Neural progenitor cell (in vitro differentiated cells): ENCODE data around the gene TMEM14A. TPM values are rescaled to one million over a fixed set of nuclear protein-coding genes. Genes with fewer than 3 reads are reported as not detected.
A peak's percentile ranks its signal among the peaks of the same experiment; 100 is the strongest.

ENCODE experiments used
- DNase-seq: peaks from one replicate; pipeline ENCODE4 v3.0.0-alpha.2; 2016; ENCODE audit warnings: low spot score
- H2AFZ ChIP-seq: fragments of 200-600 bp; sonication (generic); replicated peaks from 2 replicates; pipeline ENCODE4 v1.6.1; 2016; ENCODE audit warnings: antibody characterized with exemption
- H3F3A ChIP-seq: fragments of 200-600 bp; sonication (generic); 2 replicates; pipeline ENCODE4 v1.6.1; 2016; ENCODE audit warnings: antibody characterized with exemption, low read depth
- H3K27ac ChIP-seq: fragments of 200-600 bp; sonication (generic); 2 replicates; pipeline ENCODE4 v1.5.1; 2016; ENCODE audit warnings: mild to moderate bottlenecking
- H3K27me3 ChIP-seq: fragments of 200-600 bp; sonication (generic); 2 replicates; pipeline ENCODE4 v1.6.1; 2016; ENCODE audit warnings: mild to moderate bottlenecking, moderate library complexity
- H3K36me3 ChIP-seq: fragments of 200-600 bp; sonication (generic); 2 replicates; pipeline ENCODE4 v1.5.1; 2016
- H3K4me1 ChIP-seq: fragments of 200-600 bp; sonication (generic); 2 replicates; pipeline ENCODE4 v1.6.1; 2016; ENCODE audit warnings: mixed run types
- H3K4me2 ChIP-seq: fragments of 200-600 bp; sonication (generic); 2 replicates; pipeline ENCODE4 v1.6.1; 2016
- H3K4me3 ChIP-seq: fragments of 200-600 bp; sonication (generic); 2 replicates; pipeline ENCODE4 v1.5.1; 2016
- H3K79me2 ChIP-seq: fragments of 200-600 bp; sonication (generic); 2 replicates; pipeline ENCODE4 v1.6.1; 2016; ENCODE audit warnings: low read depth
- H3K9ac ChIP-seq: fragments of 200-600 bp; sonication (generic); 2 replicates; pipeline ENCODE4 v1.6.1; 2016
- H3K9me3 ChIP-seq: fragments of 200-600 bp; sonication (generic); 2 replicates; pipeline ENCODE4 v1.5.1; 2016; ENCODE audit warnings: low read depth
- H4K20me1 ChIP-seq: fragments of 200-600 bp; sonication (generic); 2 replicates; pipeline ENCODE4 v1.6.1; 2016; ENCODE audit warnings: low read depth
- H3K27ac Mint-ChIP-seq: 3 replicates; pipeline ENCODE4 v1.8.0; 2021; ENCODE audit warnings: mixed read lengths
- H3K27me3 Mint-ChIP-seq: 2 replicates; pipeline ENCODE4 v1.8.0; 2022; ENCODE audit warnings: low read depth, mild to moderate bottlenecking, inconsistent platforms, moderate library complexity, mixed read lengths; ENCODE audit not compliant: insufficient read depth
- H3K36me3 Mint-ChIP-seq: 3 replicates; pipeline ENCODE4 v1.8.0; 2021; ENCODE audit warnings: mixed read lengths
- H3K4me1 Mint-ChIP-seq: 3 replicates; pipeline ENCODE4 v1.8.0; 2021; ENCODE audit warnings: mixed read lengths
- H3K4me3 Mint-ChIP-seq: 3 replicates; pipeline ENCODE4 v1.8.0; 2021; ENCODE audit warnings: mild to moderate bottlenecking, moderate library complexity, mixed read lengths
- H3K9me3 Mint-ChIP-seq: 3 replicates; pipeline ENCODE4 v1.8.0; 2020; ENCODE audit warnings: mixed read lengths
- CTCF ChIP-seq: fragments of 200-600 bp; sonication (generic); IDR thresholded peaks from 2 replicates; pipeline ENCODE4 v1.5.1; 2017; ENCODE audit warnings: antibody characterized with exemption, mild to moderate bottlenecking
- EZH2 ChIP-seq: fragments of 200-600 bp; sonication (generic); IDR thresholded peaks from 2 replicates; pipeline ENCODE4 v1.6.1; 2017; ENCODE audit warnings: antibody characterized with exemption, mild to moderate bottlenecking, moderate library complexity
- EZH2phosphoT487 ChIP-seq: fragments of 200-600 bp; sonication (generic); IDR thresholded peaks from 2 replicates; pipeline ENCODE4 v1.6.1; 2017; ENCODE audit warnings: antibody characterized with exemption
- total RNA-seq: library from RNA; depleted of rRNA; stranded (reverse); fragments of >200 nt; gene quantifications from 2 replicates; pipeline ENCODE4 v1.2.3, GENCODE V29; 2015; ENCODE audit warnings: low replicate concordance

Gene TMEM14A
- total RNA-seq, 1 donor from 2014 or later, result 33.7 TPM

- peaks cover 18% of the 10 kb centered on the region for H3K4me1 Mint-ChIP-seq
- Histone ChIP-seq H3K4me3 (no peak overlapping the region), H3F3A (no peaks in the 10 kb centered on the region), H3K36me3 (no peaks in the 10 kb centered on the region), H3K4me1 (peaks cover 20% of the 10 kb centered on the region), H2AFZ (no peak overlapping the region), H4K20me1 (no peaks in the 10 kb centered on the region), H3K4me2 (no peak overlapping the region), H3K79me2 (no peaks in the 10 kb centered on the region), H3K9ac (no peak overlapping the region), H3K27ac (no peak overlapping the region), H3K27me3 (no peaks in the 10 kb centered on the region), H3K9me3 (no peaks in the 10 kb centered on the region)
- H3K27me3 Mint-ChIP-seq, result peaks cover 4% of the 10 kb centered on the region
- TF ChIP-seq EZH2, result no peak
- no peak for TF ChIP-seq CTCF
- TF ChIP-seq EZH2phosphoT487, result no peak
- H3K9me3 Mint-ChIP-seq, result peaks cover 4% of the 10 kb centered on the region
- H3K36me3 Mint-ChIP-seq, result no peaks in the 10 kb centered on the region
- no peak overlapping the region for H3K4me3 Mint-ChIP-seq
- peak overlapping the region; percentile 77 for H3K27ac Mint-ChIP-seq
- DNase-seq, result no peak
These were observed 62.3 kb downstream of the TMEM14A start for GRCh38 chr6:52733172-52733571.

GRCh38 chr6:52734072-52734471 is 63.2 kb downstream of the TMEM14A start:
- Histone ChIP-seq H3K4me2 (no peak overlapping the region), H3F3A (no peaks in the 10 kb centered on the region)
- H3K27ac Mint-ChIP-seq, result no peak overlapping the region

GRCh38 chr6:52735071-52735470 is 64.2 kb downstream of the TMEM14A start:
- no peak for DNase-seq
- no peaks in the 10 kb centered on the region for H3K36me3 ChIP-seq
- no peak overlapping the region for H2AFZ ChIP-seq
- H3K27me3 ChIP-seq, result no peaks in the 10 kb centered on the region
- H3F3A ChIP-seq, result no peaks in the 10 kb centered on the region
- H3K79me2 ChIP-seq, result no peaks in the 10 kb centered on the region
- Mint-ChIP-seq H3K27me3 (peaks cover 4% of the 10 kb centered on the region), H3K4me1 (peaks cover 18% of the 10 kb centered on the region), H3K4me3 (no peak overlapping the region), H3K27ac (no peak overlapping the region), H3K36me3 (no peaks in the 10 kb centered on the region), H3K9me3 (peaks cover 7% of the 10 kb centered on the region)
- H3K9ac ChIP-seq, result no peak overlapping the region
- no peaks in the 10 kb centered on the region for H4K20me1 ChIP-seq
- H3K27ac ChIP-seq, result no peak overlapping the region
- peaks cover 20% of the 10 kb centered on the region for H3K4me1 ChIP-seq
- TF ChIP-seq CTCF (no peak), EZH2phosphoT487 (no peak), EZH2 (no peak)
- H3K9me3 ChIP-seq, result no peaks in the 10 kb centered on the region
- H3K4me3 ChIP-seq, result no peak overlapping the region
- no peak overlapping the region for H3K4me2 ChIP-seq

More at GRCh38 chr6:52734072-52734471, 63.2 kb downstream of the TMEM14A start:
- Histone ChIP-seq H3K79me2 (no peaks in the 10 kb centered on the region), H3K27ac (no peak overlapping the region), H3K27me3 (no peaks in the 10 kb centered on the region), H2AFZ (no peak overlapping the region), H3K4me1 (peaks cover 20% of the 10 kb centered on the region), H3K36me3 (no peaks in the 10 kb centered on the region), H3K4me3 (no peak overlapping the region), H3K9me3 (no peaks in the 10 kb centered on the region), H3K9ac (no peak overlapping the region), H4K20me1 (no peaks in the 10 kb centered on the region)
- peaks cover 4% of the 10 kb centered on the region for H3K27me3 Mint-ChIP-seq
- no peak for DNase-seq
- TF ChIP-seq EZH2phosphoT487, result no peak
- TF ChIP-seq EZH2, result no peak
- no peak for TF ChIP-seq CTCF
- H3K4me1 Mint-ChIP-seq, result peaks cover 18% of the 10 kb centered on the region
- H3K36me3 Mint-ChIP-seq, result no peaks in the 10 kb centered on the region
- peaks cover 4% of the 10 kb centered on the region for H3K9me3 Mint-ChIP-seq
- H3K4me3 Mint-ChIP-seq, result no peak overlapping the region
